Muscle layer of duodenum (tissue), 2 donors: ENCODE data around the gene ARL5C.

Experiments
- H3K27ac ChIP-seq: one replicate; pipeline ENCODE4 v1.7.0; 2013; ENCODE audit warnings: mild to moderate bottlenecking, low read length
- H3K27me3 ChIP-seq: one replicate; pipeline ENCODE4 v1.7.0; 2013; ENCODE audit warnings: low read depth, mild to moderate bottlenecking, control low read depth, low read length
- H3K36me3 ChIP-seq, 2 donors: one replicate each; pipeline ENCODE4 v1.7.0; 2013; ENCODE audit warnings: low read length in 2 of 2, control low read depth in 1 of 2, mild to moderate bottlenecking in 1 of 2; ENCODE audit not compliant: insufficient read depth in 2 of 2, control insufficient read depth in 1 of 2
- H3K4me1 ChIP-seq, 2 donors: one replicate each; pipeline ENCODE4 v1.7.0; 2013; ENCODE audit warnings: low read length in 2 of 2, mild to moderate bottlenecking in 2 of 2, control low read depth in 1 of 2, moderate library complexity in 1 of 2; ENCODE audit not compliant: insufficient read depth in 2 of 2, control insufficient read depth in 1 of 2
- H3K4me3 ChIP-seq, 2 donors: one replicate each; pipeline ENCODE4 v1.7.0; 2013; ENCODE audit warnings: low read length in 2 of 2, low read depth in 1 of 2, mild to moderate bottlenecking in 1 of 2
- H3K9me3 ChIP-seq, 2 donors: one replicate each; pipeline ENCODE4 v1.7.0; 2013; ENCODE audit warnings: low read length in 2 of 2, control low read depth in 1 of 2, mild to moderate bottlenecking in 1 of 2; ENCODE audit not compliant: control insufficient read depth in 1 of 2
- donor health status: healthy.

Gene ARL5C

GRCh38 chr17:39147221-39148185 lies 18.5 kb downstream of the ARL5C start:
- H3K27ac ChIP-seq: no peak overlapping the region
- H3K4me1 ChIP-seq: peaks cover 7 to 30% of the 10 kb centered on the region in 2 donors
- no peaks in the 10 kb centered on the region for H3K9me3 ChIP-seq
- no peak overlapping the region for H3K4me3 ChIP-seq
- H3K36me3 ChIP-seq: no peaks in the 10 kb centered on the region
- H3K27me3 ChIP-seq: peaks cover 7% of the 10 kb centered on the region

- Histone ChIP-seq H3K27me3 (peaks cover 7% of the 10 kb centered on the region), H3K9me3 (no peaks in the 10 kb centered on the region), H3K27ac (no peak overlapping the region), H3K4me1 (peaks cover 7 to 21% of the 10 kb centered on the region in 2 donors), H3K36me3 (no peaks in the 10 kb centered on the region), H3K4me3 (no peak overlapping the region)
These were observed 19.7 kb downstream of the ARL5C start for GRCh38 chr17:39146273-39146672.

GRCh38 chr17:39145143-39145542 lies 20.8 kb downstream of the ARL5C start:
- H3K27ac ChIP-seq: no peak overlapping the region
- no peaks in the 10 kb centered on the region for H3K36me3 ChIP-seq
- no peaks in the 10 kb centered on the region for H3K9me3 ChIP-seq
- peaks cover 7 to 14% of the 10 kb centered on the region in 2 donors for H3K4me1 ChIP-seq
- no peak overlapping the region for H3K4me3 ChIP-seq
- H3K27me3 ChIP-seq: no peaks in the 10 kb centered on the region

GRCh38 chr17:39144416-39144840 lies 21.5 kb downstream of the ARL5C start:
- no peaks in the 10 kb centered on the region for H3K36me3 ChIP-seq
- peaks cover 7 to 14% of the 10 kb centered on the region in 2 donors for H3K4me1 ChIP-seq
- no peaks in the 10 kb centered on the region for H3K9me3 ChIP-seq
- peak overlapping the region; percentile 48 for H3K27ac ChIP-seq
- H3K4me3 ChIP-seq: no peak overlapping the region
- no peaks in the 10 kb centered on the region for H3K27me3 ChIP-seq

- Histone ChIP-seq H3K9me3 (no peaks in the 10 kb centered on the region), H3K4me1 (peaks cover 7 to 14% of the 10 kb centered on the region in 2 donors), H3K4me3 (no peak overlapping the region), H3K27ac (no peak overlapping the region), H3K36me3 (no peaks in the 10 kb centered on the region), H3K27me3 (no peaks in the 10 kb centered on the region)
These were observed 22.3 kb downstream of the ARL5C start for GRCh38 chr17:39143552-39144093.

GRCh38 chr17:39141915-39142664 lies 23.9 kb downstream of the ARL5C start:
- no peaks in the 10 kb centered on the region for H3K27me3 ChIP-seq
- H3K9me3 ChIP-seq: no peaks in the 10 kb centered on the region
- H3K36me3 ChIP-seq: no peaks in the 10 kb centered on the region

GRCh38 chr17:39141294-39141693 lies 24.7 kb downstream of the ARL5C start:
- Histone ChIP-seq H3K9me3 (no peaks in the 10 kb centered on the region), H3K4me1 (peaks cover 7 to 14% of the 10 kb centered on the region in 2 donors), H3K27ac (no peak overlapping the region), H3K27me3 (no peaks in the 10 kb centered on the region), H3K4me3 (no peak overlapping the region), H3K36me3 (no peaks in the 10 kb centered on the region)

More at GRCh38 chr17:39141915-39142664, 23.9 kb downstream of the ARL5C start:
- peaks cover 7 to 14% of the 10 kb centered on the region in 2 donors for H3K4me1 ChIP-seq
- H3K4me3 ChIP-seq: no peak overlapping the region
- H3K27ac ChIP-seq: no peak overlapping the region

GRCh38 chr17:39139561-39139960 lies 26.4 kb downstream of the ARL5C start:
- peaks cover 1 to 12% of the 10 kb centered on the region in 2 donors for H3K4me1 ChIP-seq
- H3K36me3 ChIP-seq: no peaks in the 10 kb centered on the region
- no peaks in the 10 kb centered on the region for H3K27me3 ChIP-seq
- H3K9me3 ChIP-seq: no peaks in the 10 kb centered on the region
- no peak overlapping the region for H3K4me3 ChIP-seq
- H3K27ac ChIP-seq: no peak overlapping the region

- Histone ChIP-seq H3K27ac (no peak overlapping the region), H3K4me1 (peaks cover 0 to 8% of the 10 kb centered on the region in 2 donors), H3K4me3 (no peak overlapping the region), H3K36me3 (no peaks in the 10 kb centered on the region), H3K9me3 (no peaks in the 10 kb centered on the region), H3K27me3 (no peaks in the 10 kb centered on the region)
These were observed 26.8 kb downstream of the ARL5C start for GRCh38 chr17:39139161-39139511.

- H3K27me3 ChIP-seq: no peaks in the 10 kb centered on the region
- H3K27ac ChIP-seq: no peak overlapping the region
- H3K4me1 ChIP-seq: peaks cover 0 to 4% of the 10 kb centered on the region in 2 donors
- H3K36me3 ChIP-seq: no peaks in the 10 kb centered on the region
- H3K4me3 ChIP-seq: no peak overlapping the region
- no peaks in the 10 kb centered on the region for H3K9me3 ChIP-seq
These were observed 27.4 kb downstream of the ARL5C start for GRCh38 chr17:39138431-39139160.
